ENCODE measurements around the gene PAQR4.

The PAQR4 gene

DNA sequence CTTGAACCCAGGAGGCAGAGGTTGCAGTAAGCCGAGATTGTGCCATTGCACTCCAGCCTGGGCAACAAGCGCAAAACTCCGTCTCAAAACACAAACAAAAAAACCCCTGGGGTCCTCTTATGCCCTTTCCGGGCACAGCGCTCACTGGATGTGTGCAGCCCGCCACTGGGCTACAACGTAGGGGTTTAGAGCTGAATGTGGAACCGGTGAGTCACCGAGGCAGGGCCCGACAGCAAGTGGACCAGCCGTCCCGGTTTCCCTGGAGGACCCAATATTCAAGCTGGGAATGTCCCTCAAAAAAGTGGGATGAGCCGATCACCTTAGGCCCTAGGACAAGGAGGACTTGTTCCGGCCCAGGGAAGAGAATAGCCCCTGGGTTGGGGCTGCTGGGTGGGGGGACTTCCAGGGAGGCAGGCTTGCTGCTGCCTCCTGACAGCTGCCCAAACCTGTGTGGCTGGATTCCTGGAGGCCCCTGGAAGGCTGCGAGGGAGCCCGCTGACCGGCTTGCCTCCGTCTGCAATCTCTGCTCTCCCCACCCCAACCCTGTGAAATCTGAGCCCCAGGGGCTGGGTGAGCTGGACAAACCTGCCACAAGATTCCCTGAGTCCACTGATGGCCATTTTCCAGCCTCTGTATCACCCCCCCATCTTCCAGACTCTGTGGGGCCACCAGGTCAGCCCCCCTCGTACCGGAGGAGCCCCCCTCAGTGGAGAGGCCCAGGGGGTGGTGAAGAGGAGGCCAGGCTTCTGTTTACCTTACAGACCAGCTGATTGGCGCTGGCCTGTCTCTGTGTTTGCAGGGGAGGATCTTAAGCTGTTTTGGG is 40.6 kb downstream of the PAQR4 start:
- no peak for DNase-seq

DNA sequence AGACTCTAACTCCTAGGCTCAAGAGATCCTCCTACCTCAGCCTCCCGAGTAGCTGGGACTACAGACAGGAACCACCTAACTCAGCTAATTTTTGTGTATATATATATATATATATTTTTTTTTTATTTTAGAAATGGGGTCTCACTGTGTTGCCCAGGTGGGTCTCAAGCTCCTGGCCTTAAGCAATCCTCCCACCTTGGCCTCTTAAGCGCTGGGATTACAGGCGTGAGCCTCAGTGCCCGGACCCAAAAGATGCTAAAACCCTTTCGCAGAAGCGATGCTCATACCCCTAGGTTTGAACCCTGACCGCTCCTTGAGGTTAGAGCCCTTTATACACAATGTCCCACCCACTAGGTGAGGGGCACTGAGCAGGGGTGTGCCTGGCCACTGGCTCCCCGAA is 41.4 kb downstream of the PAQR4 start:
- DNase-seq, result no peak

GRCh38 chr16:3012246-3012645 is 43.1 kb downstream of the PAQR4 start:
- DNase-seq, result no peak

GRCh38 chr16:3012828-3013420 is 43.8 kb downstream of the PAQR4 start, which contains the start of gene CLDN9:
Gene CLDN9, plus strand, starts transcription at chr16:3012923. Its CDS starts 440 bp downstream, at chr16:3013363.
- no peak for DNase-seq

DNA sequence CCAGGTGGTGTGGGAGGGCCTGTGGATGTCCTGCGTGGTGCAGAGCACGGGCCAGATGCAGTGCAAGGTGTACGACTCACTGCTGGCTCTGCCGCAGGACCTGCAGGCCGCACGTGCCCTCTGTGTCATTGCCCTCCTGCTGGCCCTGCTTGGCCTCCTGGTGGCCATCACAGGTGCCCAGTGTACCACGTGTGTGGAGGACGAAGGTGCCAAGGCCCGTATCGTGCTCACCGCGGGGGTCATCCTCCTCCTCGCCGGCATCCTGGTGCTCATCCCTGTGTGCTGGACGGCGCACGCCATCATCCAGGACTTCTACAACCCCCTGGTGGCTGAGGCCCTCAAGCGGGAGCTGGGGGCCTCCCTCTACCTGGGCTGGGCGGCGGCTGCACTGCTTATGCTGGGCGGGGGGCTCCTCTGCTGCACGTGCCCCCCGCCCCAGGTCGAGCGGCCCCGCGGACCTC is 44.4 kb downstream of the PAQR4 start:
- no peak for DNase-seq

- DNase-seq, result no peak
These were observed 45.0 kb downstream of the PAQR4 start for GRCh38 chr16:3013998-3014690.

- DNase-seq, result no peak
These were observed 45.8 kb downstream of the PAQR4 start for GRCh38 chr16:3014971-3015370.

GRCh38 chr16:3015865-3016521 is 46.8 kb downstream of the PAQR4 start:
- DNase-seq, result no peak

DNA sequence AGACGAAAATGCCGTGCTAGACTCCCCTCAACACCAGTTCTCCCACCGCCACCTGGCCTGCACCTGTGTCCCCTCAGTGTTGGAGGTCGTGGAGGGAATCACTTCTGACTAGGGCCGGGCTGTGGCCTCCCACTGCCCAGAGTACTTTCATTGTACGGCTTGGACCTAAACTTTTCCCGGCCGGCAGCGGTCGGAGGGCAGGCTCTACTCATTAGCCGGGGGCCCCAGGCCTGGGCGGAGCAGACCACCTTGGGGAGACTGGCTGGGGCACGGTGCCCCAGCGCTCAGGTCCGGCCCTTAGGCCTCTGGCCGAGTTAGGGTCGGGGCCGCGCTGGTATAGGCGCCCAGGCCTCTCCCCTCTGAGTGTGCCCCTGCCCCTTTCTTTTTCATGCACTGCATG is 48.2 kb downstream of the PAQR4 start:
- DNase-seq, result no peak

- no peak for DNase-seq
These were observed 48.8 kb downstream of the PAQR4 start, which contains the start of gene CLDN6 for GRCh38 chr16:3017794-3018506. Gene CLDN6, minus strand, starts transcription at chr16:3018183. Its CDS starts 2,162 bp downstream, at chr16:3016021.

- DNase-seq, result no peak
These were observed 50.6 kb downstream of the PAQR4 start for GRCh38 chr16:3019594-3020246.

DNA sequence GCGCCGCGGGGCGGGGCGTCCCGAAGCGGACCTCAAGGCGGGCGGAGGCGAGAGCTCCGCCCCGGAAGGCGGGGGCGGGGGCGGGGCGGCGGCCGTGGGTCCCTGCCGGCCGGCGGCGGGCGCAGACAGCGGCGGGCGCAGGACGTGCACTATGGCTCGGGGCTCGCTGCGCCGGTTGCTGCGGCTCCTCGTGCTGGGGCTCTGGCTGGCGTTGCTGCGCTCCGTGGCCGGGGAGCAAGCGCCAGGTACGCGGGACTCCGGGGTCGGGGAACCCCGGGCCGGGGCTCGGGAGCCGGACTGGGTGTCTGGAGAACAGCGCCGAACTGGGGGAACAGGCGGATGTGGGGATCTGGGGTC is 51.1 kb downstream of the PAQR4 start, which contains the start of gene TNFRSF12A:
Gene TNFRSF12A (plus strand): TSS at position 122 of the 357 bp plus-strand sequence. CDS start 30 bp downstream, at position 152.
- peak; percentile 74 for DNase-seq

DNA sequence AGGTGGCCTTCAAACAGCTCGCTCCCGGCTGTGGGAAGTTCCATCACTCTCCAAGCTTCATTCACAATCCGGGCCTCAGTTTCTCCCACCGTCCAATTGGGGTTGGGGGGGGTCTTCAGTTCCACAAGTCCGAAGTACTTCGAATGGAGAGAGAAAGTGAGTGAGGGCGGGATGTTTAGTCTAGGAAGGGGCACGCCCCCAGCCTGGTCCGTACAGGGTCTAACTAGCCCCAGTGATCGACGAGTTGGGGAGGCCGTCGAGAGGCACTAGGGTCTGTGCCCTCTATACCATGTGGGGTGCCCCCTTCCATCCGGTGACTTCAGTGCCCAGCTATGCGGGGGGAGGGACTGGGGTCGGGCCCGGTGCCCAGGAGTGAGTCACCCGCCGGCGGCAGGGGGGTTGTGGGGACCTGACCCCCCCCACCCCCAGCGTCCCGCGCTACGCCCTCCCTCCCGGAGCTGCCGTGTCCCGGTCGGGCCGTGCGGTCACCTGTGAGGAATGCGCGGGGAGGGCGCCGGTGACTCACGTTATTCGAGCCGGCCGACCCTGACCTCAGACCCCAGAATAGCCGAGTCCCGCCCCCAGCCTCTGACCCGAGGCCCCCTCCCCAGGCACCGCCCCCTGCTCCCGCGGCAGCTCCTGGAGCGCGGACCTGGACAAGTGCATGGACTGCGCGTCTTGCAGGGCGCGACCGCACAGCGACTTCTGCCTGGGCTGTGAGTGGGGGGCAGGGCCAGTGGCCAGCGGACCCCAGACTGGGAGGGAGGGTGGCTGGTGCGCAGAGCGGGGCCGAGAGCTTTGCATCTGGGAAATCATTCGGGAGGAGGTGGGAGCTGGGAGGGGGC is 51.7 kb downstream of the PAQR4 start:
- peak; percentile 73 for DNase-seq

DNA sequence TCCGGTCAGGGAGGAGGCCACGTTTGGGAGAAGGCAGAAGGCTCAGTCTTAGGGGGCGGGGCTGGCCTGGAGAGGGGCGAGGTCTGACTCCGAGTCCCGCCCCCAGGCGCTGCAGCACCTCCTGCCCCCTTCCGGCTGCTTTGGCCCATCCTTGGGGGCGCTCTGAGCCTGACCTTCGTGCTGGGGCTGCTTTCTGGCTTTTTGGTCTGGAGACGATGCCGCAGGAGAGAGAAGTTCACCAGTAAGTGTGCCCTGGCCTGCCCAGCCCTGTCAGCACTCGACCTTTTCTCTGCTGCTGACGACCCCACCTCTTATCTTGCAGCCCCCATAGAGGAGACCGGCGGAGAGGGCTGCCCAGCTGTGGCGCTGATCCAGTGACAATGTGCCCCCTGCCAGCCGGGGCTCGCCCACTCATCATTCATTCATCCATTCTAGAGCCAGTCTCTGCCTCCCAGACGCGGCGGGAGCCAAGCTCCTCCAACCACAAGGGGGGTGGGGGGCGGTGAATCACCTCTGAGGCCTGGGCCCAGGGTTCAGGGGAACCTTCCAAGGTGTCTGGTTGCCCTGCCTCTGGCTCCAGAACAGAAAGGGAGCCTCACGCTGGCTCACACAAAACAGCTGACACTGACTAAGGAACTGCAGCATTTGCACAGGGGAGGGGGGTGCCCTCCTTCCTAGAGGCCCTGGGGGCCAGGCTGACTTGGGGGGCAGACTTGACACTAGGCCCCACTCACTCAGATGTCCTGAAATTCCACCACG is 52.5 kb downstream of the PAQR4 start:
- peak; percentile 64 for DNase-seq

- DNase-seq, result no peak
These were observed 53.1 kb downstream of the PAQR4 start for GRCh38 chr16:3022208-3022683.

DNA sequence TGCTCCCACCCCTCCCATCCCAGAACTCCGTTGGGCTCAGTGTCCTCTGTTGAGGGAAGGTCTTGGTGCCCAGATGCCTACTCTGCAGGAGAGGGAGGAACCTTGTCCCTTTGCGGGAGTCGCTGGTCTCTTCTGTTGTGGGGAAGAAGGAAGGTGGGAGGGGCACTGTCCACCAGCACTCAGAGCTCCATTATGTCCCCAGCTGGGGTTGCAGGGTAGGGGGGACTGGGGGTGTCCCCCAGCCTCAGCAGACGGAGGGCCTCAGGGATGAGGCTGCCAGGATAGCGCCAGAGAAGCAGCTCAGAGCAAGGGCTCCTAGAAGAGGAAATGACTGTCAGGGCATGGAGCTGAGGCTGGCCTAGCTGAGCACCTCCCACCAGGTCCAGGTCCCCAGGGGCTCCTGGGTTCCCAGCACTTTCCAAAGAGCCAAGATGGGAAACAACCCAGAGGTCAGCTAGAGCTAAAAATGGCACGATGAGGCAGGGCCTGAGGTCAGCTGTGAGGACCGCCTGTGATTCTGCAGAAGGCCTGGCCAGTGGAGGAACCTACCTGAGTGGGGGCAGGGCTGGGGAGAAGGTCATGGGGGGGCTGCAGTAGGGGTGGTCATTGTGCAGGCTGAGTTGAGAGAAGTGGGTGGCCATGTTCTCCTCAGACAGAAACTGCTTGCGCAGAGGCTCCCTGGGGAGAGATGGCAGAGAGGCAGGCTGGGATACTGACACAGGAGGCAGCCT is 53.7 kb downstream of the PAQR4 start:
- DNase-seq, result no peak

Measured in 8988T (cell line).